DOHH2 (cell line): ENCODE data around the gene SNX9.

Experiments used
- EZH2phosphoT487 ChIP-seq: fragments of 200-600 bp; sonication (generic); IDR thresholded peaks from 2 replicates; pipeline ENCODE4 v1.6.1; 2017; ENCODE audit warnings: borderline replicate concordance, mild to moderate bottlenecking, antibody characterized with exemption, low read length, moderate library complexity, mixed read lengths
- TF ChIP-seq, protein P1 (sequence below): fragments of 200-600 bp; sonication (generic); IDR thresholded peaks from one replicate; pipeline ENCODE4 v1.5.1; 2014; ENCODE audit warnings: antibody characterized with exemption, mild to moderate bottlenecking, low read depth, low read length; ENCODE audit not compliant: poor library complexity, severe bottlenecking

DNA sequence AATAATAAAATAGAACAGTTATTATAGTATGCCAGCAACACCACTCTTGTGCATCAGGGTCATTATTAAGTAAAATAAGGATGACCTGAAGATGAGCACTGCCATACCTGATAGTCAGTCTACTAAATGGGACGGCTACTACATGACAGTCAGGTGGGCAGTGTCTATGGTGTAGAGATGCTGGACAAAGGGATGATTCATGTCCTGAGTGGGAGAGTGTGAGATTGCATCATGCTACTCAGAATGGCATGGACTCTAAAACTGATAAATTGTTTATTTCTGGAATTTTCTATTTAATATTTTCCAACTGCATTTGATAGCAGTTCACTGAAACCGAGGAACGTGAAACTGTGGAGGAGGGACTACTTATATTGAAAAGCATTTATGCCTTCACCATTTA is 38.8 kb downstream of the SNX9 start:
- TF ChIP-seq, protein P1, sequence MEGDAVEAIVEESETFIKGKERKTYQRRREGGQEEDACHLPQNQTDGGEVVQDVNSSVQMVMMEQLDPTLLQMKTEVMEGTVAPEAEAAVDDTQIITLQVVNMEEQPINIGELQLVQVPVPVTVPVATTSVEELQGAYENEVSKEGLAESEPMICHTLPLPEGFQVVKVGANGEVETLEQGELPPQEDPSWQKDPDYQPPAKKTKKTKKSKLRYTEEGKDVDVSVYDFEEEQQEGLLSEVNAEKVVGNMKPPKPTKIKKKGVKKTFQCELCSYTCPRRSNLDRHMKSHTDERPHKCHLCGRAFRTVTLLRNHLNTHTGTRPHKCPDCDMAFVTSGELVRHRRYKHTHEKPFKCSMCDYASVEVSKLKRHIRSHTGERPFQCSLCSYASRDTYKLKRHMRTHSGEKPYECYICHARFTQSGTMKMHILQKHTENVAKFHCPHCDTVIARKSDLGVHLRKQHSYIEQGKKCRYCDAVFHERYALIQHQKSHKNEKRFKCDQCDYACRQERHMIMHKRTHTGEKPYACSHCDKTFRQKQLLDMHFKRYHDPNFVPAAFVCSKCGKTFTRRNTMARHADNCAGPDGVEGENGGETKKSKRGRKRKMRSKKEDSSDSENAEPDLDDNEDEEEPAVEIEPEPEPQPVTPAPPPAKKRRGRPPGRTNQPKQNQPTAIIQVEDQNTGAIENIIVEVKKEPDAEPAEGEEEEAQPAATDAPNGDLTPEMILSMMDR = no peak
- no peak for TF ChIP-seq EZH2phosphoT487
